ENCODE data around the gene GRK6.
A peak's percentile ranks its signal among the peaks of the same experiment; 100 is the strongest.

The GRK6 gene

GRCh38 chr5:177439518-177440053 is 13.1 kb downstream of the GRK6 start:
- no peak for DNase-seq (ENCODE audit: low read depth in 3 of 3, low spot score in 1 of 3)

DNA sequence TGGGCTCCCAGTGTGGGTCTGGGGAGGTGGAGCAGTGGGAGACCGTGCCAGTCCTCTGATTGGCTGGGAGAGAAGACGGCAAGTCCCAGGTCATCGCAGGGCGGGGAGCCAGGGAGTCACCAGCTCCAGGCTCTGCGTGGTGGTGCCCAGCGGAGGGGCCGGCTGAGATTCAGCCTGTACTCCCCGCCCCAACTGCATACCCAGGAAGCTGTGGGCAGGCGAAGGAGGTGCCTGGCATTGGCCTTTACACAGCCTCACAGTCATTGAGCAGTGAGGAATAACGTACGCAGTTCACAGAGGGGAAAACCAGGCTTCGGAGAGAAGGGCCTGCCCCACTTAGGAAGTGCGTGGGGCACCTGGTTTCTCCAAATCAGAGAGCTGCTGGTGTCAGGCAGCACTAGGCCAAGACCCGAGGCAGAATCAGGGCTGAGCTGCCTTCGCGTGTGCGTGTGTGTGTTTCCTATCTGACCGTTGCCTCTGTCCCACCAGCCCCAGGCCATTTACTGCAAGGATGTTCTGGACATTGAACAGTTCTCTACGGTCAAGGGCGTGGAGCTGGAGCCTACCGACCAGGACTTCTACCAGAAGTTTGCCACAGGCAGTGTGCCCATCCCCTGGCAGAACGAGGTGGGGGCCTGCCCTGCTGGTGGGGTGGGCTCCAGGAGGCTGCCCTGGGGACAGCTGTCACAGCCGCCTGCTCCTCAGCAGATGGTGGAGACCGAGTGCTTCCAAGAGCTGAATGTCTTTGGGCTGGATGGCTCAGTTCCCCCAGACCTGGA is 13.9 kb downstream of the GRK6 start:
- DNase-seq (ENCODE audit: low read depth in 3 of 3, low spot score in 1 of 3): no peak

DNA sequence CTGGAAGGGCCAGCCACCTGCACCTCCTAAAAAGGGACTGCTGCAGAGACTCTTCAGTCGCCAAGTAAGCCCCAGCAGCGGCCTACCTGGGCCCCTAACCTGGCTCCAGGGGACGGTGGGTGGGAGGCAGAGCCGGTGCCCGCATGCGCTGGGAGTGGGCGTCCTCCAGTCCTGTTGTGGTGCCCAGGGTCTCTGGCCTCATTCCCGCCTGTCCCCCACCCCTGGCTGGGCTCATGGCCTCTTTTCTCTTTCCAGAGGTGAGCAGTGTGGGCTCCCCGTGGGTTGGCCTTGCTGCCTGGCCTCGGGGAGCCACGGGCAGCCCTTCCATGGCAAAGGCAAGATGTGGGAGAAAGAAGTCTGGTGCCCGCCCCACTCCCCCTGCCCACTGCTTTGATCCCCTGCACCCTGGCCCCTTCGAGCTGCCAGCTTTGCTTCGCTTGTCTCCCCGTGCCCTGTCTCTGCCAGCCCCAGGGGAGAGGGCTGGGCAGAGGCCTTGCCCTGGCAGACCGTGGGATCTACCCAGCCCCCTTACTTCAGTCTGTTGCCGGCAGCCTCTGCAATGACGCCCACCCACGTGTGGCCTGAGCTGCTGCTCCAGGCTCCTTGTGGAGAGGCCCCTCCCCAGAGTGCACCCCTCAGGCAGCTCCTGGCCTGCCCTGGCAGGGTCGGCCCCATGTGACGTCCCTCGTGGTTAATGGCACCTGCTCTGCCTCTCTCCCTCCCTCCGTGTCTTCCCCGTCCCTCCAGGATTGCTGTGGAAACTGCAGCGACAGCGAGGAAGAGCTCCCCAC is 14.7 kb downstream of the GRK6 start:
- no peak for DNase-seq (ENCODE audit: low read depth in 3 of 3, low spot score in 1 of 3)

- no peak for DNase-seq (ENCODE audit: low read depth in 3 of 3, low spot score in 1 of 3)
Observed at GRCh38 chr5:177442066-177442826, 15.8 kb downstream of the GRK6 start.

DNA sequence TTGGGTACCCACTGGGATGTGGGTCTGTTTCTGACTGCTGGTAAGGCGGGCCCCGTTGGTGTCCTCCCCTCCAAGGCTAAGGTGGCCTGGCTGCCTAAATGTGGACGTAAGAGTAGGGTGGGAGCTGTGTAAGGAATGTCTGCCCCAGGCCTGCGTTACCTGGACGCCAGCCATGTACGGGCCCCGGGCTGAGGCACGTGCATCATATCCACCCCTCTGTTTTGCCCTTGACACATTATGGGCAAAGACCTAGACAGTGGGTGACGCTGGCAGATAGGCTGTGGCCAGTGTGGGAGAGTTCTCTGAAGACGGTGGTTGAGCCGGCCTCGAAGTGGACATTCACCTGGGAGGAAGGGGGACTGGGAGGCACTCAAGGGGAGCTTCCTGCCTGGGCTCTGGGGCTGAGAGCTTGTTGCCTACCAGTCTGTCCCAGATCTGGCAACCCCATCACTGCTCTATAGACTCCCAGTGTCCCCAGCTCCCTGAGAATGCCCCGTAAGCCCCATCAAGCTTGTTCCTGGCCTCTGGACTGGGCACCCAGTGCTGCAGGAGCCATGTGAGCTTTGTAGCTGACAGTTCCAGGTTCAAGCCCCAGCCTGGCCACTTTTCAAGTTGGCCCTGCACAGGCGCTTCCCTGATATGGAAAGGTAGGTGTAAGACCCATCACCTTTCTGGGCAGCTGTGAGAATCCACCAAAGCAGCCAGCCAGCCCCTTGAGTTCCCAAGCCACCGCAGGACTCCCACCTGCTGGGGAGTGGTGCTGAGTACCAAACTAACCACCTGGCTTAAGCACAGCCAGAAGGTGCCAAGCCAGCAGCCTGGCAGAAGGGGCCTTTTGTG is 16.9 kb downstream of the GRK6 start:
- no peak for DNase-seq (ENCODE audit: low read depth in 3 of 3, low spot score in 1 of 3)

GRCh38 chr5:177444106-177445051 is 17.9 kb downstream of the GRK6 start:
- no peak for DNase-seq (ENCODE audit: low read depth in 3 of 3, low spot score in 1 of 3)

DNA sequence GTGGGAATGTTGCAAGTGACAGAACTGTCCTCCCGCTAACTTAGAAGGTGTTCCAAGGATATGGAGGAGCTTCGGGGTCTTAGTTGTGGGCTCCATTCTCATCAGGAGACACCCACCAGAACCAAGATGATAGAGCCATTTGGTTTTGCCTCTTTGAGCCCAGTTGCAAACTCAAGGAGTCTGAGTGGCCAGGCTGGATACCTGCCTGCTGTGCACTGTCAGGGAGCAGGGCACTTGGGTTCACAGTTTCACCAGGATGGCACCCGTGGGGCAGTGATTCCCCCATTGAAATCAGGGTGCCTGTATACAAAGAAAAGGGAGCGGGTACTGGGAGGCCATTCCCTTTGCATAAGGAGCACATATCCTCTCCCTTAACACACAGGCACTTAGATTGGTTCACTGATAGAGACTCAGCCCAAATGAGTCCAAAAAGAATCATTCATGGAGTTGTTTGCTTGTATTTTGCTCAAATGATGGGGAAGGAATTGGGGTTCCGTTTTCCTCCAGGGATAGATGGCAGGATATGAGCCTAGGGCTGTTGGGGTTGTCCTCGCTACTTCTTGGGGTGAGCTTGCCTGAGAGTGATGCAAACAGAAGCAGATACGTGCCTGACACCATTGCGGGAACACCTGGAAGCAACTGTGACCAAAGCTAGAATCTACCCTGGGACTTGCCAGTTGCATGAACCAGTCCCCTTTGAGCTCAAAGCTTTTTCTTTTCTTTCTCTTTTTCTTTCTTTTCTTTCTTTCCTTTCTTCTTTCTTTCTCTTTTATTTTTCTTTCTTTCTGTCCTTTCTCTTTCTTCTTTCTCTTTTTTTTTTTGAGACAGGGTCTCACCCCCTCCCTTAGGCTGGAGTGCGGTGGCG is 18.8 kb downstream of the GRK6 start:
- DNase-seq (ENCODE audit: low read depth in 3 of 3, low spot score in 1 of 3): no peak

DNA sequence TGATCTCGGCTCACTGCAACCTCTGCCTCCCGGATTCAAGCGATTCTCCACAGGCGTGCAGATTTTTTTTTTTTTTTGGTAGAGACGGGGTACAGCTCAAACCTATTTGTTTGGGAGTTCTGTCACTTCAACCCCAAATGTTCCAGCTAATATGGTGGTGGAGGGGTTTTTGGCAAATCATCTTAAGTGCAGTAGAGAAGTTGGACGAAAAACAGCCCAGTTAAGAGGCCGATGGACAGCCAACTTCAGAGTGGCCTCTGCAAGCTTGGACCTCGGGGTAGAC is 19.4 kb downstream of the GRK6 start:
- no peak for DNase-seq (ENCODE audit: low read depth in 3 of 3, low spot score in 1 of 3)

DNA sequence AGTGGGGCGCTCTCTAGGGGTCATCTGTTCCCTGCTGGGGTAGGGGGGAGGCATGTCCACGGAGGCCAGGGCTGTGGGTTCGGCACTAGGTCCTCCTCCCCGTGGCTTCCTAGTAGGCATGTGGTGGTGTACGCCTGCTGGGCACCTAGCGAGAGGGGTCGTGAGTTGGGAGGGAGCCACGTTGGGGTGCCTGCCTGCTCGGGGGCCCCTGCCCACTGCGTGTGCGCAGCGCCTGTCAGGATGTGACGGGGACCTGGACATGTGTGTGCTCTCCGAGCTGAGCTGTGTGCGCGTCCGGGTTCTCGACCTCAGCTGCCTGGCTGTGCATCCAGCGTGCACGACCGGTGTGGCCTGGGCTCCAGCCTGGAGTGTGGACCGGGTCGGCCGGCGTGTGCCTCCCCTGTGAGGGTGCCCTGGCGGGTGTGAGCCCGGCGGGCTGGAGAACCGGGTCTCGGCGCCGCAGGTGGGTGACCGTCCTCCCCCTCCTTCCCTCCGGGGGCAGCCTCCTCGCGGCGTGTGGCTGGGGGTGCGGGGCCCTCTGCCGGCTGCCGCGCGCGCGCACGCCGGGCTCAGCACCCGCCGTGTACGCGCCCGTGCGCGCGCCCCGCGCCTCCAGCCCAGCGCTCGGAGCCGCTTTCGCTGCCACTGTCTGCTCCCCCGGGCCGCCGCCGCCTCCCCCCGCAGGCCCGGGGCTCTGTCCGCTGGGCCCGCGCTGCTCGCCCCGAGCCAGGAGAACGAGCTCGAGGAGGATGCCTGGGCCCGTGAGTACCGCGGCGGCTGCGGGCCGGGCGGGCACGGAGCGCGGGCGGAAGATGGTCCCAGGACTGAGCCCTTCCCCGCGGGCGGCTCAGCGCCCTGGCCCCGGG is 20.0 kb downstream of the GRK6 start, which contains the start of gene PRR7:
Gene PRR7, plus strand, starts transcription at position 615 of the 866 bp plus-strand sequence. CDS start 8,254 bp downstream, outside the sequence.
- DNase-seq (ENCODE audit: low read depth in 3 of 3, low spot score in 1 of 3): peak in 1 of 3 donors; percentile 62

GRCh38 chr5:177447066-177447610 is 20.7 kb downstream of the GRK6 start:
- DNase-seq (ENCODE audit: low read depth in 3 of 3, low spot score in 1 of 3): no peak

- no peak for DNase-seq (ENCODE audit: low read depth in 3 of 3, low spot score in 1 of 3)
Observed at GRCh38 chr5:177447611-177448243, 21.3 kb downstream of the GRK6 start.

DNA sequence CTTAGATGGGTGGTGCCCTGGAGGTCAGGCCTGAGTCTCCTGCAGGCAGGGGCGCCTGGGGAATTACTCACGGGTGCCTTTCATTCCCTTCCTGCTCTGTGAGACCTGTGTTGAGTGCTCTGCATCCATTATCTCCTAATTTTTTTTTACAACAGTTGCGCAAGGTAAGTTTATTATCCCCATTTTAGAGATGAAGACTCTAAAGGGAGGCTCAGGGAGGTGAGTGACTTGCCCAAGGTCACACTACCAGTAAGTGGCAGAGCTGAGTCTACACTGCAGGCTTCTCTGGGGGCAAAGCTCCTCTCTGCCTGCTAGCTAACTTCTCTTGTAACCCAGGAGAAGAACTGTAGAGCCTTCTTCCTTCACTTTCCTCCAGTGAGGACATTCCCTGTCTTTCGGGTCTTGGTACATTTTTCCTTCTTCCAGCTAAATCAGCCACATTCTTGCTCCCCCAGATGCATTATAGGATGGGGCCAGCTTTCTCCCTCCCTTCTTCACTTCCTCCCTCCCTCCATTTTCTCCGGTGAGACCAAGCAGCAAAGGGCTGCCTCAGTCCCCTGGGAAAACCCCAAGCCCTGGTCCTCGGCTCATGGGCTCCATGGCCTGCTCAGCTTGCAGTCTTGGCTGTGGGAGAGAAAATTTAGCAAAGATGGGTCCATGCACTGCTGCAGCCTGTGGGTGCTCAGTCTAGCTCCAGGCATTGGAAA is 21.9 kb downstream of the GRK6 start:
- no peak for DNase-seq (ENCODE audit: low read depth in 3 of 3, low spot score in 1 of 3)

GRCh38 chr5:177449140-177450061 is 22.9 kb downstream of the GRK6 start:
- no peak for DNase-seq (ENCODE audit: low read depth in 3 of 3, low spot score in 1 of 3)

GRCh38 chr5:177450667-177451424 is 24.4 kb downstream of the GRK6 start:
- DNase-seq (ENCODE audit: low read depth in 3 of 3, low spot score in 1 of 3): no peak

All from stimulated activated CD4-positive, alpha-beta T cell treated with anti-CD3 and anti-CD28 coated beads, TNF-alpha, amount 100 ng/mL, for 1 hour (primary cell).